GM19452 (cell line): ENCODE measurements around the gene CDC37.

Experiments
- ATAC-seq: cut with Tn5 transposase; IDR thresholded peaks from one replicate; pipeline ENCODE4 v1.9.1; 2021; ENCODE audit not compliant: unreplicated experiment

The CDC37 gene

DNA sequence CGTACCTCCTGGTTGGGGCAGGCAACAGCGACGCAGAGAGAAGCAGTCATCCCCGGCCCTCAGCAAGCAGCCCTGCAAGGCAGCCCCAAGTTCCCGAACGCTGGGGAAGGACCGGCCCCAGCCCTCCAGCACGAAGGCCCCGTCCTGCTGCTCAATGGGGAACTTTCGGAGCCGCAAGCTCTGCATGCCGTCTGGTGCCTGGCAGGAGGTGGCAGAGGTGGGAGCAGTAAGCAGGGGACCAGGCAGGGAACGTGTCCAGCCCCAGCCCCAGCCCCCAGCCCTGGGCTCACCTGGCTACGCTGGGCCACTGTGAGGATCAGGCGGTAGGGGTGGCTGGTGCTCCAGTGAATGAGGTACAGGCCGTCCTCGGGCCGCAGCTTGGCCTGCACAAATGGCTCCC, 41.1 kb downstream of the CDC37 start:
- no peak for ATAC-seq

DNA sequence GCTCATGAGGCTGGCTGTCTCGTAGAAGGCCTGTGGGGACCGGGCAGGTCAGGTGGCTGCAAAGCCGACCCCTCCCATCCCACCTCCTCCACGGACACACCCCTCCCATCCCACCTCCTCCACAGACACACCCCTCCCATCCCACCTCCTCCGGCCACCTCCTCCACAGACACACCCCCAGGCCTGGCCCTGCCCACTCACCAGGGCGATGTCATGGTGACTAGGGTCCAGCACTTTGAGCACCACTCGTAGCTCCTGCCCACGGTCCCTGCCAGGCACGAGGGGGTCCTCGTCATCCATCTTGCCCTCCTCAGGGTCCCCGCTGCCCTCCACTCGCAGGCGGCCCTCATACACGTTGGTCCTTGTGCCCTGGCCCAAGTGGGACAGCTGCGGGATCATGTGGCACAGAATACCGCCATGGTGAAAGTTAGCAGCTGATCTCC, 41.8 kb downstream of the CDC37 start:
- ATAC-seq: no peak

DNA sequence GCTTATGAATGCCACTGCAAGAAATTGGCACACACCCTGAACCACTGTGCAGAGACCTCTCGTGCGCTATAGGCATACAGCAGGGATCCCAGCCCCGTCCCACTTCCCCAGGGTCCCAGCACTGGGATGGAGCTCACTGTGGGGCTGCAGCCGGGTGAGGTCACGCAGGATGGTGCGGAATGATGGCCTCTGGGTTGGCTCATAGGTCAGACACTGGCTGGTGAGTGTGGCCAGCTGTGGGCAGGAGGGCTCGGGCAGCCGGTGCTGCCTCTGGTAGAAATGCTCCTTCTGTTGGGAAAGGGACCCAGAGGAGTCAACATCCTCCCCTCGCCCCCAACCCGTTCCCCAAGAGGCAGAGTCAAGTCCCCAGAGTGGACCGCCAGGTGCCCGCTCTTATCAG, 46.9 kb downstream of the CDC37 start:
- ATAC-seq: no peak

DNA sequence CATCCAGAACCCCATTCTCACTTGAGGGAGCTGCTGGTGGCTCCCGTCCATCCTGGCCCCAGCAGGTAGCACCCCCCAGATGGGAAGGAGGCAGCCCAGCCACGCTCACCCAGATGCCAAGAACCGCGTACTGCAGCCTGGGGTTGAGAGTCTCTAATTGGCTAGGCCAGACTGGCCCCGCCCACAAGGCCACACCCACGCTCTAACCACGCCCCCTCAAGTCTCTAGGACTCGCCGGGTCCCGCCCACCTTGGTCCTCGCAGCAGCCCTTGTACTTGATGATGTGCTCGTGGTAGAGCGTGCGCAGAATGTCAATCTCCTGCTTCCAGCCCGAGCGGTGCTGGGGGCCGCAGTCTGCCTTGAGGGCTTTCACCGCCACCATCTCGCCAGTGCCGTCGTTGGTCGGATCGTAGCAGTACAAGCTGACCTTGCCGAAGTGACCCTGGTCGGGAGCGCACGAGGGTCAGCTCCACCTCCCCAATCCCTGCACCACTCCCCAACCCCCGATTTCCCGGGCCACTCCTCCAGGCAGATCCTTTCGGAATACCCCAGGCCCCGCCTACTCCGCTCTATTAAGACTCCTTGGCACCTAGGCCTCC, 49.5 kb downstream of the CDC37 start:
- ATAC-seq: no peak

DNA sequence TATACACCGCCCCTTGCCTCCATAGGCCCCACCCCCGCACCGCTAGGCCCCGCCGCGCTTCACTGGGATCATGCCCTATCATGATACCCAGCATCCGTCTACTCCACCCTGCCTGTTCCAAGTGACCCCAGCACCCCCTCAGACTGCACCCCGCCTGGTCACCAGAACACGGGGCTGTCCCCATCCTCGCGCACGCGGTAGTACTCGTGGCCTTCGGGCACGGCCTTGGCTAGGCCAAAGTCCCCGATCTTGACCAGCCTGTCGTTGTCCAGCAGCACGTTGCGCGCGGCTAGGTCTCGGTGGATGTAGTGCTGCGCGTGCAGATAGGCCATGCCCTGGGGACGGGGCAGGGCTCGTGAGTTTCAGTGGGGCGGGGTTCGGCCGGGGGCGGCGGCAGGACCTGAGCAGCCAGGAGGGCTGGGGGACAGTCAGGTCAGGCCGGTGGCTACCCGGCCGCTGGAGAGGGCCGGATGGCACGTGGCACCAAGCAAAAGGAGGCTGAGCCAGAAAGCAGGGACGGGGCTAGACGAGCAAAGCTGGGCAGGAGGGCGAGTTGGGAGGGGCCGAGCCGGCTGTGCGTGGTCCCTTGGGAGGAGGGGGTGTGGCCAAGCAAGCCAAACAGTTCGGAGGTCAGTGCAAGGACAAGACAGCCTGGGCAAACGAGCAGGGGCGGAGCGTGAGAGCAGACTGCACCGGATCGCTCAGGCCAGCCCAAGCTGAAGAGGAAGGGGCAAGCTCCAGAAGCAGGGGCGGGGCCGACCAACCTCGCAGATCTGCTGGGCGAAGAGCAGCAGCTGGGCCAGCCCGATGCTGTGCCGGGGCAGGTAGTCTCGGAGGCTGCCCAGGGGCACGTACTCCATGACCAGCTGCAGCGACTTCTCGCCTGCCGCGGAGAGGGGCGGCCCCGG, 50.3 kb downstream of the CDC37 start:
- ATAC-seq: no peak

DNA sequence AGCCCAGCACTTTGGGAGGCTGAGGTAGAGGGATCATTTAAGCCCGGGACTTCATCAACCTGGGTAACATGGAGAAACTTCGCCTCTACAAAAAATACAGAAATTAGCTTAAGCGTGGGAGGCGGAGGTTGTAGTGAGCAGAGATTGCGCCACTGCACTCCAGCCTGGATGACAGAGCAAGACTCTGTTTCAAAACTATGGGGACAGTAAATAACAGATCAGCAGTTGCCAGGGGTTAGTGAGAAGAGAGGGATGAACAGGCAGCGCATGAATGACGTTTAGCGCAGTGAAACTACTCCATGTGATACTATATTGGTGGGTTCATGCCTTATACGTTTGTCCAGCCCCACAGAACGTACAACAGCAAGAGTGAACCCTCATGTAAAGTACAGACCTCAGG, 56.8 kb downstream of the CDC37 start:
- ATAC-seq: no peak

DNA sequence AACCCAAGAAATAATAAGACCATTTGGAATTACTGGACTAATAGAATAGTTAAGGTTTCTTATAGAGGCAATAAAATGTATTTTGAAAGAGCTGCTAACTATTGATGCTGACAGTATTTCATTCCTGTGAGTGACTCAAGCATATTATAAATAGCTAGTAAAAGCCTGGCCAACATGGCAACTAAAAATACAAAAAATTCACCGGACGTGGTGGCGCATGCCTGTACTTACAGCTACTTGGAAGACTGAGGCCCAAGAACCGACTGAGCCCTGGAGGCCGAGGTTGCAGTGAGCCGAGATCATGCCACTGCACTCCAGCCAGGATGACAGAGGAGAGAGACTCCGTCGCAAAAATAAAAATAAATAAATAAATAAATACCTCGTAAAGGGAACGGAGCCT, 58.6 kb downstream of the CDC37 start:
- ATAC-seq: no peak

DNA sequence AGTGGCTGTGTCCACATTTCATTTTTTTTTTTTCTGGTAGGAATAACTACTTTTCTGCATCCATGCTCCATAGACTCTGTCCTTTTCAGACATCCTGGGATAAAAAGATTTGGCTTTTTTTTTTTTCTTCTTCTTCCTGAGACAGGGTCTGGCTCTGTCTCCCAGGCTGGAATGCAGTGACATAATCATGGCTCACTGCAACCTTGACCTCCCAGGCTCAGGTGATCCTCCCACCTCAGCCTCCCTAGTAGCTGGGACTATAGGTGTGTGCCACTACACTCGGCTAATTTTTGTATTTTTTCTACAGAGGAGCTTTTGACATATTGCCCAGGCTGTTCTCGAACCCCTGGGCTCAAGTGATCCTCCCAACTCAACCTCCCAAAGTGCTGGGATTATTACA, 59.8 kb downstream of the CDC37 start:
- no peak for ATAC-seq
